H1 (cell line): ENCODE results near the gene IL1RAPL1. TPM values are rescaled to one million over a fixed set of nuclear protein-coding genes. Genes with fewer than 3 reads are reported as not detected.

Source experiments
- CTCF ChIA-PET: fragments of 300-600 bp; sonication (Branson Sonifier 250); formaldehyde crosslinking; loops from one replicate; lab custom pipeline; 2021; ENCODE audit not compliant: partially characterized antibody; lab: Charles Lee
- POLR2A ChIA-PET: fragments of 300-600 bp; sonication (Branson Sonifier 250); formaldehyde crosslinking; loops from one replicate; lab custom pipeline; 2021; ENCODE audit warnings: inconsistent platforms; ENCODE audit not compliant: partially characterized antibody; lab: Charles Lee
- DNase-seq, 2 experiments: peaks; one replicate each; pipeline versions ENCODE4 v3.0.0 to v3.0.0-alpha.2; 2010 to 2022; ENCODE audit warnings: low spot score in 2 of 2, low read depth in 1 of 2, mixed read lengths in 1 of 2
- FAIRE-seq: peaks from 2 replicates; lab custom pipeline; 2011; peaks lifted over from hg19 to GRCh38; lab: Jason Lieb, UNC
- H2AFZ ChIP-seq: 2 replicates; pipeline ENCODE4 v1.8.1; 2012; ENCODE audit warnings: low read length, inconsistent platforms
- H2AK5ac ChIP-seq: 2 replicates; pipeline ENCODE4 v1.6.1; 2013; ENCODE audit warnings: low read depth, low read length
- H2BK120ac ChIP-seq: replicated peaks from 2 replicates; pipeline ENCODE3; 2013; ENCODE audit warnings: low read depth, low read length, inconsistent platforms
- H2BK12ac ChIP-seq: 2 replicates; pipeline ENCODE4 v1.6.1; 2013; ENCODE audit warnings: low read depth, low read length
- H2BK15ac ChIP-seq: 2 replicates; pipeline ENCODE4 v1.6.1; 2013; ENCODE audit warnings: low read length
- H2BK20ac ChIP-seq: 2 replicates; pipeline ENCODE4 v1.6.1; 2013; ENCODE audit warnings: low read length
- H2BK5ac ChIP-seq: 2 replicates; pipeline ENCODE4 v1.6.1; 2013; ENCODE audit warnings: low read depth, low read length
- H3K14ac ChIP-seq: 2 replicates; pipeline ENCODE4 v1.6.1; 2013; ENCODE audit warnings: inconsistent platforms; ENCODE audit not compliant: insufficient read length
- H3K18ac ChIP-seq: 2 replicates; pipeline ENCODE4 v1.6.1; 2013; ENCODE audit warnings: low read length; ENCODE audit errors: extremely low read depth
- H3K23ac ChIP-seq: 2 replicates; pipeline ENCODE4 v1.6.1; 2013; ENCODE audit warnings: inconsistent platforms; ENCODE audit not compliant: insufficient read length
- H3K23me2 ChIP-seq: 2 replicates; pipeline ENCODE4 v1.6.1; 2013; ENCODE audit warnings: low read depth, low read length
- H3K27ac ChIP-seq: 2 replicates; pipeline ENCODE4 v1.6.1; 2011; ENCODE audit warnings: low read depth, low read length, inconsistent platforms
- H3K27me3 ChIP-seq, 4 experiments: replicated peaks in 1 of 4; 1 replicate in 1 of 4; 2 replicates in 3 of 4; pipeline versions ENCODE4 v1.6.1 to v1.8.1; 2011 to 2013; ENCODE audit warnings: low read length in 3 of 4, mild to moderate bottlenecking in 3 of 4, inconsistent platforms in 2 of 4, mixed read lengths in 2 of 4, moderate library complexity in 1 of 4; ENCODE audit not compliant: control insufficient read depth in 3 of 4, insufficient read depth in 3 of 4; ENCODE audit errors: extremely low read depth in 1 of 4
- H3K36me3 ChIP-seq, 4 experiments: 2 replicates each; pipeline versions ENCODE4 v1.6.1 to v1.8.1; 2011 to 2013; ENCODE audit warnings: mild to moderate bottlenecking in 4 of 4, low read length in 3 of 4, moderate library complexity in 2 of 4, control low read depth in 1 of 4, inconsistent platforms in 1 of 4; ENCODE audit not compliant: insufficient read depth in 4 of 4, control insufficient read depth in 2 of 4
- H3K4ac ChIP-seq: replicated peaks from 2 replicates; pipeline ENCODE3; 2013; ENCODE audit warnings: low read length, low read depth, mixed read lengths, inconsistent platforms; ENCODE audit not compliant: insufficient read length
- H3K4me1 ChIP-seq, 4 experiments: replicated peaks in 1 of 4; 1 replicate in 1 of 4; 2 replicates in 3 of 4; pipeline versions ENCODE4 v1.6.1 to v1.8.1; 2011 to 2013; ENCODE audit warnings: low read length in 3 of 4, inconsistent platforms in 2 of 4, mixed read lengths in 1 of 4; ENCODE audit not compliant: insufficient read depth in 4 of 4, control insufficient read depth in 3 of 4
- H3K4me2 ChIP-seq, 2 experiments: 2 replicates each; pipeline versions ENCODE4 v1.6.1 to v1.8.1; 2011 to 2013; ENCODE audit warnings: low read depth in 2 of 2, low read length in 2 of 2, control low read depth in 1 of 2, inconsistent platforms in 1 of 2, mild to moderate bottlenecking in 1 of 2; ENCODE audit not compliant: insufficient read depth in 1 of 2
- H3K4me3 ChIP-seq, 4 experiments: fragments of 200-600, 300-600 bp in 1 of 4; sonication (generic), shearing (Covaris generic), sonication (Bioruptor Twin) in 1 of 4; 2 replicates each; pipeline versions ENCODE4 v1.5.1 to v1.8.1; 2011 to 2016; ENCODE audit warnings: low read length in 4 of 4, low read depth in 3 of 4, control low read depth in 2 of 4, inconsistent platforms in 2 of 4, mild to moderate bottlenecking in 2 of 4, mixed read lengths in 1 of 4, moderate library complexity in 1 of 4; ENCODE audit not compliant: insufficient read depth in 2 of 4; ENCODE audit errors: extremely low read depth in 1 of 4
- H3K56ac ChIP-seq: replicated peaks from 2 replicates; pipeline ENCODE3; 2013; ENCODE audit warnings: low read depth, mild to moderate bottlenecking, mixed read lengths, low read length, inconsistent platforms; ENCODE audit not compliant: insufficient read length
- H3K79me1 ChIP-seq: 2 replicates; pipeline ENCODE4 v1.6.1; 2013; ENCODE audit warnings: low read depth, low read length, control low read depth
- H3K79me2 ChIP-seq, 2 experiments: 2 replicates each; pipeline versions ENCODE4 v1.6.1 to v1.8.1; 2012 to 2013; ENCODE audit warnings: low read length in 2 of 2, mild to moderate bottlenecking in 2 of 2, inconsistent platforms in 1 of 2; ENCODE audit not compliant: insufficient read depth in 2 of 2, control insufficient read depth in 1 of 2
- H3K9ac ChIP-seq, 4 experiments: replicated peaks in 1 of 4; 1 replicate in 1 of 4; 2 replicates in 3 of 4; pipeline versions ENCODE4 v1.6.1 to v1.8.1; 2011 to 2013; ENCODE audit warnings: low read depth in 3 of 4, low read length in 3 of 4, control low read depth in 2 of 4, mild to moderate bottlenecking in 2 of 4, moderate library complexity in 2 of 4, inconsistent platforms in 1 of 4; ENCODE audit errors: extremely low read depth in 1 of 4
- H3K9me3 ChIP-seq, 2 experiments: 2 replicates each; pipeline versions ENCODE4 v1.6.1 to v1.8.1; 2012 to 2013; ENCODE audit warnings: mild to moderate bottlenecking in 2 of 2, moderate library complexity in 2 of 2, control low read depth in 1 of 2, inconsistent platforms in 1 of 2, low read depth in 1 of 2, low read length in 1 of 2, mixed read lengths in 1 of 2; ENCODE audit not compliant: insufficient read depth in 2 of 2
- H4K20me1 ChIP-seq, 2 experiments: replicated peaks in 1 of 2; 2 replicates each; pipeline versions ENCODE3 to v1.8.1; 2011 to 2013; ENCODE audit warnings: inconsistent platforms in 2 of 2, low read length in 2 of 2, mild to moderate bottlenecking in 1 of 2; ENCODE audit not compliant: insufficient read depth in 2 of 2, control insufficient read depth in 1 of 2
- H4K5ac ChIP-seq: 2 replicates; pipeline ENCODE4 v1.6.1; 2013; ENCODE audit warnings: low read length, low read depth, mixed read lengths, inconsistent platforms; ENCODE audit not compliant: insufficient read length
- H4K8ac ChIP-seq: 2 replicates; pipeline ENCODE4 v1.8.0; 2013; ENCODE audit warnings: mild to moderate bottlenecking, moderate library complexity, low read length, inconsistent platforms; ENCODE audit not compliant: insufficient read depth; ENCODE audit errors: extremely low read depth
- H4K91ac ChIP-seq: replicated peaks from 2 replicates; pipeline ENCODE3; 2013; ENCODE audit warnings: low read length, mixed read lengths, inconsistent platforms; ENCODE audit not compliant: insufficient read length
- CREB1 ChIP-seq: IDR thresholded peaks from 2 replicates; pipeline ENCODE4 v1.6.1; 2012; ENCODE audit warnings: inconsistent platforms
- EGR1 ChIP-seq: IDR thresholded peaks from 2 replicates; pipeline ENCODE4 v1.6.1; 2011; ENCODE audit warnings: low read depth, low read length, borderline replicate concordance
- POLR2A ChIP-seq, 2 experiments: IDR thresholded peaks; 1 replicate in 1 of 2; 2 replicates in 1 of 2; pipeline ENCODE4 v1.6.1; 2011; ENCODE audit warnings: low read depth in 2 of 2, low read length in 2 of 2, mild to moderate bottlenecking in 2 of 2; ENCODE audit errors: control extremely low read depth in 1 of 2
- POLR2AphosphoS5 ChIP-seq: IDR thresholded peaks from 2 replicates; pipeline ENCODE4 v1.6.1; 2011; ENCODE audit warnings: low read depth, low read length
- SAP30 ChIP-seq: fragments of 300-600 bp; sonication (generic); IDR thresholded peaks from 2 replicates; pipeline ENCODE4 v1.7.1; 2012; ENCODE audit warnings: low read length, moderate library complexity, mild to moderate bottlenecking, inconsistent platforms; ENCODE audit not compliant: insufficient read depth, insufficient replicate concordance
- SIX5 ChIP-seq: IDR thresholded peaks from 2 replicates; pipeline ENCODE4 v1.6.1; 2011; ENCODE audit warnings: mild to moderate bottlenecking, low read depth, low read length
- YY1 ChIP-seq: IDR thresholded peaks from 2 replicates; pipeline ENCODE4 v1.6.1; 2011; ENCODE audit warnings: low read depth, mild to moderate bottlenecking, low read length
- polyA plus RNA-seq, 7 experiments: library from polyadenylated mRNA; depleted of rRNA in 3 of 7; stranded (reverse) in 5 of 7; unstranded in 2 of 7; fragments of >200 nt in 5 of 7; fragments of 200-250 nt in 2 of 7; gene quantifications; 1 replicate in 5 of 7; 2 replicates in 1 of 7; 4 replicates in 1 of 7; pipeline versions ENCODE4 v1.2.1 to v1.2.3, GENCODE V29; 2011 to 2013; ENCODE audit warnings: missing spikeins in 2 of 7, mixed read lengths in 2 of 7
- total RNA-seq: library from RNA; stranded (reverse); fragmentation: NEBNext Ultra II Directional; extraction: Animal tissue kit (Norgen Biotek cat#: 25700); gene quantifications from 2 replicates; pipeline ENCODE4 v1.2.1, GENCODE V29; 2021

The IL1RAPL1 gene
- total and polyA plus RNA-seq, 2 of the 8 experiments (the other 6 are each of a cell fraction or from before 2014, with no cell fraction given), result 0.11 to 0.35 TPM

DNA sequence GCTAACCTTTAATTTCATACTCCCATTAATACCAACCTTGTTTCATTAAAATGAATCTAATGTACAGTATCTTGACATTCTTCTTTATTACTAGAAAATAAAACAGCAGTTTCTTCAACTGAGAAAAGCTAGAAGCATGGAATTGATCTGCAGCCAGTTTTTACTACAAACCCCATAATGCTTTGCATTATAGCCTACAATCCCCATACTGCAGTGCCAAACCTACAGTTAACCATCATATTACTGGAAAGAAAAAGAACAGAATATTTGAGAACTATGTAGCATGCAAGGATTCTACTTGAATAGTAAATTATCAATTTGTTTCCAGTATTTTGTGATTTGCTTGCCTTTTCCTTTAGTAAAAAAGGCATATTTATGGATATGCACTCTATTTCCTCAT lies 3.2 kb upstream of the IL1RAPL1 start:
- no peak overlapping the region for H3K4ac ChIP-seq
- H2BK15ac ChIP-seq, result no peak overlapping the region
- H3K27ac ChIP-seq, result no peak overlapping the region
- no peak overlapping the region for H3K18ac ChIP-seq
- H2BK12ac ChIP-seq, result no peak overlapping the region
- no peaks in the 10 kb centered on the region for H4K20me1 ChIP-seq
- H3K14ac ChIP-seq, result no peak overlapping the region
- ChIA-PET CTCF (no interaction called here), POLR2A (no interaction called here)
- H3K9me3 ChIP-seq, result no peaks in the 10 kb centered on the region
- no peak overlapping the region for H3K4me2 ChIP-seq
- H2BK120ac ChIP-seq, result no peak overlapping the region
- H4K91ac ChIP-seq, result no peak overlapping the region
- peaks cover 0 to 7% (median 2%) of the 10 kb centered on the region in 4 experiments; a peak in 4 of 7 replicates for H3K4me1 ChIP-seq
- H3K27me3 ChIP-seq, result no peaks in the 10 kb centered on the region
- H2BK5ac ChIP-seq, result no peak overlapping the region
- no peak overlapping the region for H4K5ac ChIP-seq
- H4K8ac ChIP-seq, result no peak overlapping the region
- no peak for DNase-seq
- H3K23me2 ChIP-seq, result no peaks in the 10 kb centered on the region; the same call in 1 of the 2 replicates
- H3K4me3 ChIP-seq, result no peak overlapping the region
- no peak overlapping the region for H3K56ac ChIP-seq
- no peak overlapping the region for H3K23ac ChIP-seq
- H2AK5ac ChIP-seq, result no peak overlapping the region
- no peak for FAIRE-seq
- no peaks in the 10 kb centered on the region for H3K79me2 ChIP-seq
- no peaks in the 10 kb centered on the region for H3K79me1 ChIP-seq
- H3K9ac ChIP-seq, result no peak overlapping the region
- no peak overlapping the region for H2AFZ ChIP-seq
- no peaks in the 10 kb centered on the region for H3K36me3 ChIP-seq
- no peak overlapping the region for H2BK20ac ChIP-seq
- no peak for TF ChIP-seq EGR1
- no peak for TF ChIP-seq SAP30
- no peak for TF ChIP-seq POLR2AphosphoS5
- TF ChIP-seq YY1, result no peak
- TF ChIP-seq CREB1, result no peak
- TF ChIP-seq POLR2A (IDR thresholded peaks at IDR 0.05; ENCODE audit: control extremely low read depth in 1 of 2, low read depth in 2 of 2, low read length in 2 of 2), result no peak
- peak; percentile 57 for TF ChIP-seq SIX5
